GM12801 (cell line): ENCODE results near the gene ZBTB20.

Source experiments
- CTCF ChIP-seq: IDR thresholded peaks from one replicate; pipeline ENCODE4 v1.5.1; 2011; ENCODE audit warnings: control low read depth; ENCODE audit not compliant: insufficient read length; ENCODE audit errors: extremely low read depth

The ZBTB20 gene

GRCh38 chr3:114356066-114356465 is 791.0 kb downstream of the ZBTB20 start:
- TF ChIP-seq CTCF = no peak

GRCh38 chr3:114355653-114356052 is 791.4 kb downstream of the ZBTB20 start:
- TF ChIP-seq CTCF = no peak

- no peak for TF ChIP-seq CTCF
These were observed 795.3 kb downstream of the ZBTB20 start for GRCh38 chr3:114351822-114352145.

- no peak for TF ChIP-seq CTCF
These were observed 795.8 kb downstream of the ZBTB20 start for GRCh38 chr3:114351123-114351821.

GRCh38 chr3:114350690-114351089 is 796.4 kb downstream of the ZBTB20 start:
- no peak for TF ChIP-seq CTCF

- TF ChIP-seq CTCF = no peak
These were observed 796.8 kb downstream of the ZBTB20 start for GRCh38 chr3:114350271-114350670.

- no peak for TF ChIP-seq CTCF
These were observed 802.6 kb downstream of the ZBTB20 start for GRCh38 chr3:114344492-114344891.
